H1 (cell line): ENCODE data around the gene PIGS. TPM values are rescaled to one million over a fixed set of nuclear protein-coding genes. Genes with fewer than 3 reads are reported as not detected.

Experiments
- CTCF ChIA-PET: fragments of 300-600 bp; sonication (Branson Sonifier 250); formaldehyde crosslinking; loops from one replicate; lab custom pipeline; 2021; ENCODE audit not compliant: partially characterized antibody; lab: Charles Lee
- POLR2A ChIA-PET: fragments of 300-600 bp; sonication (Branson Sonifier 250); formaldehyde crosslinking; loops from one replicate; lab custom pipeline; 2021; ENCODE audit warnings: inconsistent platforms; ENCODE audit not compliant: partially characterized antibody; lab: Charles Lee
- DNase-seq, 2 experiments: peaks; one replicate each; pipeline versions ENCODE4 v3.0.0 to v3.0.0-alpha.2; 2010 to 2022; ENCODE audit warnings: low spot score in 2 of 2, low read depth in 1 of 2, mixed read lengths in 1 of 2
- FAIRE-seq: peaks from 2 replicates; lab custom pipeline; 2011; peaks lifted over from hg19 to GRCh38; lab: Jason Lieb, UNC
- H2AFZ ChIP-seq: 2 replicates; pipeline ENCODE4 v1.8.1; 2012; ENCODE audit warnings: low read length, inconsistent platforms
- H2AK5ac ChIP-seq: 2 replicates; pipeline ENCODE4 v1.6.1; 2013; ENCODE audit warnings: low read depth, low read length
- H2BK120ac ChIP-seq: replicated peaks from 2 replicates; pipeline ENCODE3; 2013; ENCODE audit warnings: low read depth, low read length, inconsistent platforms
- H2BK12ac ChIP-seq: 2 replicates; pipeline ENCODE4 v1.6.1; 2013; ENCODE audit warnings: low read depth, low read length
- H2BK15ac ChIP-seq: 2 replicates; pipeline ENCODE4 v1.6.1; 2013; ENCODE audit warnings: low read length
- H2BK20ac ChIP-seq: 2 replicates; pipeline ENCODE4 v1.6.1; 2013; ENCODE audit warnings: low read length
- H2BK5ac ChIP-seq: 2 replicates; pipeline ENCODE4 v1.6.1; 2013; ENCODE audit warnings: low read depth, low read length
- H3K14ac ChIP-seq: 2 replicates; pipeline ENCODE4 v1.6.1; 2013; ENCODE audit warnings: inconsistent platforms; ENCODE audit not compliant: insufficient read length
- H3K18ac ChIP-seq: 2 replicates; pipeline ENCODE4 v1.6.1; 2013; ENCODE audit warnings: low read length; ENCODE audit errors: extremely low read depth
- H3K23ac ChIP-seq: 2 replicates; pipeline ENCODE4 v1.6.1; 2013; ENCODE audit warnings: inconsistent platforms; ENCODE audit not compliant: insufficient read length
- H3K23me2 ChIP-seq: 2 replicates; pipeline ENCODE4 v1.6.1; 2013; ENCODE audit warnings: low read depth, low read length
- H3K27ac ChIP-seq: 2 replicates; pipeline ENCODE4 v1.6.1; 2011; ENCODE audit warnings: low read depth, low read length, inconsistent platforms
- H3K27me3 ChIP-seq, 4 experiments: replicated peaks in 1 of 4; 1 replicate in 1 of 4; 2 replicates in 3 of 4; pipeline versions ENCODE4 v1.6.1 to v1.8.1; 2011 to 2013; ENCODE audit warnings: low read length in 3 of 4, mild to moderate bottlenecking in 3 of 4, inconsistent platforms in 2 of 4, mixed read lengths in 2 of 4, moderate library complexity in 1 of 4; ENCODE audit not compliant: control insufficient read depth in 3 of 4, insufficient read depth in 3 of 4; ENCODE audit errors: extremely low read depth in 1 of 4
- H3K36me3 ChIP-seq, 4 experiments: 2 replicates each; pipeline versions ENCODE4 v1.6.1 to v1.8.1; 2011 to 2013; ENCODE audit warnings: mild to moderate bottlenecking in 4 of 4, low read length in 3 of 4, moderate library complexity in 2 of 4, control low read depth in 1 of 4, inconsistent platforms in 1 of 4; ENCODE audit not compliant: insufficient read depth in 4 of 4, control insufficient read depth in 2 of 4
- H3K4ac ChIP-seq: replicated peaks from 2 replicates; pipeline ENCODE3; 2013; ENCODE audit warnings: low read length, low read depth, mixed read lengths, inconsistent platforms; ENCODE audit not compliant: insufficient read length
- H3K4me1 ChIP-seq, 4 experiments: replicated peaks in 1 of 4; 1 replicate in 1 of 4; 2 replicates in 3 of 4; pipeline versions ENCODE4 v1.6.1 to v1.8.1; 2011 to 2013; ENCODE audit warnings: low read length in 3 of 4, inconsistent platforms in 2 of 4, mixed read lengths in 1 of 4; ENCODE audit not compliant: insufficient read depth in 4 of 4, control insufficient read depth in 3 of 4
- H3K4me2 ChIP-seq, 2 experiments: 2 replicates each; pipeline versions ENCODE4 v1.6.1 to v1.8.1; 2011 to 2013; ENCODE audit warnings: low read depth in 2 of 2, low read length in 2 of 2, control low read depth in 1 of 2, inconsistent platforms in 1 of 2, mild to moderate bottlenecking in 1 of 2; ENCODE audit not compliant: insufficient read depth in 1 of 2
- H3K4me3 ChIP-seq, 4 experiments: fragments of 200-600, 300-600 bp in 1 of 4; sonication (generic), shearing (Covaris generic), sonication (Bioruptor Twin) in 1 of 4; 2 replicates each; pipeline versions ENCODE4 v1.5.1 to v1.8.1; 2011 to 2016; ENCODE audit warnings: low read length in 4 of 4, low read depth in 3 of 4, control low read depth in 2 of 4, inconsistent platforms in 2 of 4, mild to moderate bottlenecking in 2 of 4, mixed read lengths in 1 of 4, moderate library complexity in 1 of 4; ENCODE audit not compliant: insufficient read depth in 2 of 4; ENCODE audit errors: extremely low read depth in 1 of 4
- H3K56ac ChIP-seq: replicated peaks from 2 replicates; pipeline ENCODE3; 2013; ENCODE audit warnings: low read depth, mild to moderate bottlenecking, mixed read lengths, low read length, inconsistent platforms; ENCODE audit not compliant: insufficient read length
- H3K79me1 ChIP-seq: 2 replicates; pipeline ENCODE4 v1.6.1; 2013; ENCODE audit warnings: low read depth, low read length, control low read depth
- H3K79me2 ChIP-seq, 2 experiments: 2 replicates each; pipeline versions ENCODE4 v1.6.1 to v1.8.1; 2012 to 2013; ENCODE audit warnings: low read length in 2 of 2, mild to moderate bottlenecking in 2 of 2, inconsistent platforms in 1 of 2; ENCODE audit not compliant: insufficient read depth in 2 of 2, control insufficient read depth in 1 of 2
- H3K9ac ChIP-seq, 4 experiments: replicated peaks in 1 of 4; 1 replicate in 1 of 4; 2 replicates in 3 of 4; pipeline versions ENCODE4 v1.6.1 to v1.8.1; 2011 to 2013; ENCODE audit warnings: low read depth in 3 of 4, low read length in 3 of 4, control low read depth in 2 of 4, mild to moderate bottlenecking in 2 of 4, moderate library complexity in 2 of 4, inconsistent platforms in 1 of 4; ENCODE audit errors: extremely low read depth in 1 of 4
- H3K9me3 ChIP-seq, 2 experiments: 2 replicates each; pipeline versions ENCODE4 v1.6.1 to v1.8.1; 2012 to 2013; ENCODE audit warnings: mild to moderate bottlenecking in 2 of 2, moderate library complexity in 2 of 2, control low read depth in 1 of 2, inconsistent platforms in 1 of 2, low read depth in 1 of 2, low read length in 1 of 2, mixed read lengths in 1 of 2; ENCODE audit not compliant: insufficient read depth in 2 of 2
- H4K20me1 ChIP-seq, 2 experiments: replicated peaks in 1 of 2; 2 replicates each; pipeline versions ENCODE3 to v1.8.1; 2011 to 2013; ENCODE audit warnings: inconsistent platforms in 2 of 2, low read length in 2 of 2, mild to moderate bottlenecking in 1 of 2; ENCODE audit not compliant: insufficient read depth in 2 of 2, control insufficient read depth in 1 of 2
- H4K5ac ChIP-seq: 2 replicates; pipeline ENCODE4 v1.6.1; 2013; ENCODE audit warnings: low read length, low read depth, mixed read lengths, inconsistent platforms; ENCODE audit not compliant: insufficient read length
- H4K8ac ChIP-seq: 2 replicates; pipeline ENCODE4 v1.8.0; 2013; ENCODE audit warnings: mild to moderate bottlenecking, moderate library complexity, low read length, inconsistent platforms; ENCODE audit not compliant: insufficient read depth; ENCODE audit errors: extremely low read depth
- H4K91ac ChIP-seq: replicated peaks from 2 replicates; pipeline ENCODE3; 2013; ENCODE audit warnings: low read length, mixed read lengths, inconsistent platforms; ENCODE audit not compliant: insufficient read length
- BCL11A ChIP-seq, 2 experiments: IDR thresholded peaks; one replicate each; pipeline ENCODE4 v1.6.1; 2011; ENCODE audit warnings: low read depth in 2 of 2, low read length in 2 of 2, mild to moderate bottlenecking in 2 of 2
- BRCA1 ChIP-seq: IDR thresholded peaks from 2 replicates; pipeline ENCODE4 v1.6.1; 2012; ENCODE audit warnings: low read depth, low read length, improper control_type of control experiment
- EP300 ChIP-seq, 2 experiments: IDR thresholded peaks; 1 replicate in 1 of 2; 2 replicates in 1 of 2; pipeline ENCODE4 v1.6.1; 2011 to 2012; ENCODE audit warnings: low read depth in 2 of 2, low read length in 2 of 2, mild to moderate bottlenecking in 2 of 2, borderline replicate concordance in 1 of 2, inconsistent platforms in 1 of 2, moderate library complexity in 1 of 2
- HDAC2 ChIP-seq, 2 experiments: fragments of 300-600 bp in 1 of 2; sonication (generic) in 1 of 2; IDR thresholded peaks; 2 replicates each; pipeline ENCODE4 v1.6.1; 2011 to 2012; ENCODE audit warnings: low read depth in 2 of 2, low read length in 2 of 2, mild to moderate bottlenecking in 2 of 2, moderate library complexity in 2 of 2, borderline replicate concordance in 1 of 2, inconsistent platforms in 1 of 2
- JUN ChIP-seq: IDR thresholded peaks from 2 replicates; pipeline ENCODE4 v1.6.1; 2011; ENCODE audit warnings: low read depth, mild to moderate bottlenecking, improper control_type of control experiment, low read length
- KDM1A ChIP-seq: fragments of 200-600, 300-600 bp; sonication (generic); IDR thresholded peaks from 2 replicates; pipeline ENCODE4 v1.7.1; 2016; ENCODE audit warnings: mild to moderate bottlenecking, low read length, borderline replicate concordance
- RNF2 ChIP-seq: fragments of 200-900, 300-1000 bp; sonication (generic); IDR thresholded peaks from 2 replicates; pipeline ENCODE4 v1.7.1; 2016; ENCODE audit warnings: borderline replicate concordance, low read depth, mild to moderate bottlenecking, antibody characterized with exemption, low read length; ENCODE audit not compliant: poor library complexity, severe bottlenecking; ENCODE audit errors: missing control alignments
- TCF12 ChIP-seq: IDR thresholded peaks from 2 replicates; pipeline ENCODE4 v1.6.1; 2011; ENCODE audit warnings: low read depth, mild to moderate bottlenecking, low read length
- WGBS, 2 experiments: shearing (Covaris generic) in 1 of 2; methylation state at CpG; one replicate each; pipeline versions ENCODE4 v1.1.6 to v1.1.7; 2013 to 2015; ENCODE audit warnings: low lambda C conversion rate in 2 of 2, mixed read lengths in 2 of 2, inconsistent platforms in 1 of 2, low coverage in 1 of 2, missing lambda C conversion rate in 1 of 2; ENCODE audit not compliant: insufficient replicate concordance in 2 of 2, insufficient coverage in 1 of 2, insufficient read length in 1 of 2; ENCODE audit errors: extremely low coverage in 1 of 2, missing lambda C conversion rate in 1 of 2; 5-methylcytosine and 5-hydroxymethylcytosine counted together
- polyA plus RNA-seq, 7 experiments: library from polyadenylated mRNA; depleted of rRNA in 3 of 7; stranded (reverse) in 5 of 7; unstranded in 2 of 7; fragments of >200 nt in 5 of 7; fragments of 200-250 nt in 2 of 7; gene quantifications; 1 replicate in 5 of 7; 2 replicates in 1 of 7; 4 replicates in 1 of 7; pipeline versions ENCODE4 v1.2.1 to v1.2.3, GENCODE V29; 2011 to 2013; ENCODE audit warnings: missing spikeins in 2 of 7, mixed read lengths in 2 of 7
- total RNA-seq: library from RNA; stranded (reverse); fragmentation: NEBNext Ultra II Directional; extraction: Animal tissue kit (Norgen Biotek cat#: 25700); gene quantifications from 2 replicates; pipeline ENCODE4 v1.2.1, GENCODE V29; 2021

The PIGS gene
- total and polyA plus RNA-seq, 2 of the 8 experiments (the other 6 are each of a cell fraction or from before 2014, with no cell fraction given) = 44.3 to 50.6 TPM

GRCh38 chr17:28545787-28546415 is 25.4 kb downstream of the PIGS start:
- Histone ChIP-seq H3K56ac (no peak overlapping the region), H2BK15ac (no peak overlapping the region), H2BK5ac (peak overlapping the region; percentile 16; the same call in 1 of the 2 replicates), H2AFZ (no peak overlapping the region), H3K79me2 (0 out of 4 replicates have a peak, but pooled peaks cover 0 to 3% of the 10 kb centered on the region in 2 experiments), H3K9me3 (no peaks in the 10 kb centered on the region), H3K79me1 (peaks cover under 1% of the 10 kb centered on the region), H3K14ac (no peak overlapping the region), H3K4ac (no peak overlapping the region), H3K4me1 (peaks cover 0 to 9% (median 4%) of the 10 kb centered on the region in 4 experiments; a peak in 4 of 7 replicates), H2BK20ac (no peak overlapping the region), H4K20me1 (peaks cover 2 to 7% of the 10 kb centered on the region in 2 experiments), H3K27ac (no peak overlapping the region)
- CTCF ChIA-PET = interaction anchor here (0.8 to 18.4 kb wide), 8 partner anchors 9 to 60 kb away, joined by 3 to 547 read pairs (median 50); partner anchors contain the start of genes FOXN1 and PIGS
- TF ChIP-seq EP300 (IDR thresholded peaks at IDR 0.05; ENCODE audit: borderline replicate concordance in 1 of 2, low read depth in 2 of 2, low read length in 2 of 2) = no peak
- no peak for TF ChIP-seq JUN
- TF ChIP-seq TCF12 = no peak
- no peak for TF ChIP-seq RNF2
- TF ChIP-seq KDM1A = no peak
- no peak for TF ChIP-seq BCL11A (IDR thresholded peaks at IDR 0.05; ENCODE audit: low read depth in 2 of 2, low read length in 2 of 2)
- no peak for TF ChIP-seq HDAC2 (IDR thresholded peaks at IDR 0.05; ENCODE audit: borderline replicate concordance in 1 of 2, low read depth in 2 of 2, low read length in 2 of 2)
- TF ChIP-seq BRCA1 = no peak
- TF ChIP-seq, all 59 proteins: peak for 0
- POLR2A ChIA-PET = interaction anchor here (0.6 to 1.8 kb wide), 6 partner anchors 12 to 101 kb away, joined by 3 to 5 read pairs (median 4); partner anchors contain the start of gene FOXN1
- Histone ChIP-seq H3K9ac (no peak overlapping the region), H4K8ac (0 out of 2 replicates have a peak overlapping the region, but pooled peaks have one; percentile 0), H3K23ac (no peak overlapping the region), H2BK120ac (no peak overlapping the region), H3K36me3 (peaks cover 0 to 7% (median 2%) of the 10 kb centered on the region in 4 experiments; a peak in 3 of 8 replicates), H3K18ac (peak overlapping the region; percentile 48; the same call in 1 of the 2 replicates), H4K91ac (no peak overlapping the region), H4K5ac (no peak overlapping the region), H3K4me2 (no peak overlapping the region), H3K4me3 (no peak overlapping the region), H2AK5ac (no peak overlapping the region), H3K23me2 (no peaks in the 10 kb centered on the region), H2BK12ac (no peak overlapping the region), H3K27me3 (no peaks in the 10 kb centered on the region)
- no peak for DNase-seq
- FAIRE-seq = no peak
- 84% methylated on average over 5 of the region's 6 CpGs; no CpG with 5 or more reads in 1 of the 2 experiments for WGBS, 2 experiments
